ENCODE results near the gene ZSCAN9.
A peak's percentile ranks its signal among the peaks of the same experiment; 100 is the strongest.

The ZSCAN9 gene

GRCh38 chr6:28282926-28283325 lies 57.9 kb downstream of the ZSCAN9 start:
- H3K4me2 ChIP-seq (ENCODE audit: low read length), result peak overlapping the region; percentile 92
- TF ChIP-seq CTCF (IDR thresholded peaks at IDR 0.05; ENCODE audit: low read depth, low read length, poor library complexity, severe bottlenecking), result no peak
- 0 out of 2 replicates have a peak overlapping the region, but pooled peaks have one; percentile 5 for H3K4me3 ChIP-seq (ENCODE audit: low read length)
- H3F3A ChIP-seq (ENCODE audit: control insufficient read depth, insufficient read depth), result no peaks in the 10 kb centered on the region
- H3K36me3 ChIP-seq (ENCODE audit: control insufficient read depth, low read length), result peaks cover 23% of the 10 kb centered on the region
- peaks cover 13% of the 10 kb centered on the region for H3K4me1 ChIP-seq (ENCODE audit: control insufficient read depth, low read length)
- H3K9me3 ChIP-seq (ENCODE audit: control insufficient read depth, insufficient read depth, low read length), result no peaks in the 10 kb centered on the region
- no peak overlapping the region for H3K27ac ChIP-seq (ENCODE audit: low read depth, low read length)
- H4K20me1 ChIP-seq (ENCODE audit: control insufficient read depth, insufficient read depth, low read depth, low read length), result no peaks in the 10 kb centered on the region
- no peaks in the 10 kb centered on the region for H3K27me3 ChIP-seq (ENCODE audit: control insufficient read depth, low read length)
- H3K79me2 ChIP-seq (ENCODE audit: control insufficient read depth, low read length), result peaks cover 8% of the 10 kb centered on the region
- H3K9me2 ChIP-seq (replicated peaks; ENCODE audit: control insufficient read depth, low read length), result no peaks in the 10 kb centered on the region
